ENCODE results near the gene DNAJA3. TPM values are rescaled to one million over a fixed set of nuclear protein-coding genes. Genes with fewer than 3 reads are reported as not detected.

DNAJA3 gene
- total and polyA plus RNA-seq, 10 of the 15 experiments (the other 5 are each of a cell fraction or from before 2014, with no cell fraction given), result 8.4 to 141 (median 60.8) TPM

DNA sequence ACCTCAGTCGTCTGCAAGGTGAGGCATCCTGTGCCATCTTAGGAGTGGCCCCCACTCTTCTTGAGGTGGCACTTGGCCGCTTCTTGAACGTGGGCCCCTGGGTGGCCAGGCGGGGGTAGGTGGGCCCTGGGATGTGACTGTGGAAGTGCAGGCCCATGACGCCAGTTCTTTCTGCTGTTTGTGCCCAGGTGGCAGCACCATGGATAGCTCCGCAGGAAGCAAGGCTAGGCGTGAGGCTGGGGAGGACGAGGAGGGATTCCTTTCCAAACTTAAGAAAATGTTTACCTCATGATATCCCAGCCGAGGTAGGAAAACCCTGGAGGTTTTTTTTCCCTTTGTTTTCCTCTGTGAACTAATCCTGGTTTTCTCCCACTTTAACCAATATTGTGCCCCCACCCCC is 29.0 kb downstream of the DNAJA3 start:
- DNase-seq (ENCODE audit: low read depth, low spot score), result no peak
- no peaks in the 10 kb centered on the region for H3K4me1 ChIP-seq (ENCODE audit: control insufficient read depth, insufficient read depth, low read length)
- ChIA-PET RAD21 (ENCODE audit: unreplicated experiment) (no interaction called here), POLR2A (no interaction called here), SMC1A (ENCODE audit: uncharacterized antibody, unreplicated experiment) (no interaction called here), CTCF (no interaction called here)
- 0 out of 2 replicates have a peak, but pooled peaks have one; percentile 21 for TF ChIP-seq POLR2A (IDR thresholded peaks at IDR 0.05; ENCODE audit: low read depth, low read length)
- peak; percentile 70 for TF ChIP-seq REST (IDR thresholded peaks at IDR 0.05; ENCODE audit: low read depth, low read length)
- TF ChIP-seq CHD1 (IDR thresholded peaks at IDR 0.05; ENCODE audit: low read depth, low read length), result no peak
- TF ChIP-seq TCF12 (IDR thresholded peaks at IDR 0.05; ENCODE audit: low read depth, low read length), result no peak
- no peak overlapping the region for H3K4me3 ChIP-seq
- H3K27me3 ChIP-seq (replicated peaks in 1 of 2; ENCODE audit: control insufficient read depth in 2 of 2, insufficient read depth in 2 of 2, low read length in 1 of 2), result no peaks in the 10 kb centered on the region
- H3K4me2 ChIP-seq (ENCODE audit: control insufficient read depth, insufficient read depth), result no peak overlapping the region
- no peak for FAIRE-seq
- no peaks in the 10 kb centered on the region; the same call in 1 of the 2 replicates for H4K20me1 ChIP-seq (ENCODE audit: control insufficient read depth, insufficient read depth)
- H3K9me3 ChIP-seq (replicated peaks; ENCODE audit: control insufficient read depth, insufficient read depth, low read length), result no peaks in the 10 kb centered on the region
- H3K9ac ChIP-seq (ENCODE audit: control insufficient read depth, insufficient read depth, low read length), result no peak overlapping the region
- no peak for ATAC-seq
- H2AFZ ChIP-seq (ENCODE audit: control insufficient read depth, low read depth, low read length), result no peak overlapping the region
- in situ Hi-C loops (cut with MboI), result no loop called here
- WGBS (ENCODE audit: insufficient coverage, insufficient replicate concordance, low lambda C conversion rate, missing lambda C conversion rate), result 88% methylated on average over 9 of the region's 9 CpGs
- BruUV-seq (replicated peaks), result no TSS peak
- no peaks in the 10 kb centered on the region for H3K79me2 ChIP-seq (ENCODE audit: control insufficient read depth, insufficient read depth, low read length)
- intact Hi-C loops (cut with micrococcal nuclease; ENCODE audit: unreplicated experiment), result no loop called here
- H3K27ac ChIP-seq (ENCODE audit: control insufficient read depth, insufficient read depth), result no peak overlapping the region
- peaks cover 19 to 22% of the 10 kb centered on the region in 2 experiments; a peak in 3 of 4 replicates for H3K36me3 ChIP-seq (ENCODE audit: control insufficient read depth in 2 of 2, insufficient read depth in 2 of 2, low read length in 1 of 2)

DNA sequence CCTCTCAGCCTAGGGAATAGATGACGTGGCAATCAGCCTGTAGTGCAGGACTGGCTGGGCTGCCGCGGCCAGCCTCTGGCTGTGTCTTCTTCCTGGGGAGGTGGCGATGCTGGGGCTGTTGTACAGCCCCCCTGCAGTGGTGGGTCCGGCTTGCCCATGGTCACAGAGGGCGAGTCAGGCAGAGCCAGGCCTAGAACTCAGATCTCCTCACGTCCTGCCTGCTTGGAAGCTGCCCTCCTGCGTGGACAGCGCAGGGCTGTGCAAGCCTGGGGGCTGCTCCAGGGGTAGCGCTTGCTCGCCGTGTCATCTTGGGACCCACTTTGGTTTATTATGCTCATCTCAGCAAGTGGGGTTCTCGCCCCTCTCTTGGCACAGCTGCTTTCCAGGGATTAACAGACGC is 29.4 kb downstream of the DNAJA3 start:
- no peak overlapping the region for H3K4me2 ChIP-seq (ENCODE audit: control insufficient read depth, insufficient read depth)
- intact Hi-C loops (cut with micrococcal nuclease; ENCODE audit: unreplicated experiment), result no loop called here
- DNase-seq (ENCODE audit: low read depth, low spot score) (no peak), ATAC-seq (no peak), FAIRE-seq (no peak)
- H3K79me2 ChIP-seq (ENCODE audit: control insufficient read depth, insufficient read depth, low read length), result no peaks in the 10 kb centered on the region
- no peaks in the 10 kb centered on the region for H3K9me3 ChIP-seq (replicated peaks; ENCODE audit: control insufficient read depth, insufficient read depth, low read length)
- RAD21 ChIA-PET (ENCODE audit: unreplicated experiment), result no interaction called here
- CTCF ChIA-PET, result no interaction called here
- no peaks in the 10 kb centered on the region for H3K4me1 ChIP-seq (ENCODE audit: control insufficient read depth, insufficient read depth, low read length)
- TF ChIP-seq TCF7 (IDR thresholded peaks at IDR 0.05; ENCODE audit: borderline replicate concordance) (no peak), RFX5 (IDR thresholded peaks at IDR 0.05; ENCODE audit: low read depth, low read length) (no peak), NFIC (IDR thresholded peaks at IDR 0.05; ENCODE audit: low read depth, low read length) (no peak), LARP7 (IDR thresholded peaks at IDR 0.05) (no peak), MEF2B (IDR thresholded peaks at IDR 0.05; ENCODE audit: partially characterized antibody, poor library complexity, severe bottlenecking) (no peak), GATAD2B (conservative IDR thresholded peaks at IDR 0.05; ENCODE audit: low read depth) (no peak), SMAD5 (IDR thresholded peaks at IDR 0.05; ENCODE audit: low read depth) (no peak), POLR2AphosphoS5 (IDR thresholded peaks at IDR 0.05; ENCODE audit: low read length) (no peak)
- TF ChIP-seq, protein P1, sequence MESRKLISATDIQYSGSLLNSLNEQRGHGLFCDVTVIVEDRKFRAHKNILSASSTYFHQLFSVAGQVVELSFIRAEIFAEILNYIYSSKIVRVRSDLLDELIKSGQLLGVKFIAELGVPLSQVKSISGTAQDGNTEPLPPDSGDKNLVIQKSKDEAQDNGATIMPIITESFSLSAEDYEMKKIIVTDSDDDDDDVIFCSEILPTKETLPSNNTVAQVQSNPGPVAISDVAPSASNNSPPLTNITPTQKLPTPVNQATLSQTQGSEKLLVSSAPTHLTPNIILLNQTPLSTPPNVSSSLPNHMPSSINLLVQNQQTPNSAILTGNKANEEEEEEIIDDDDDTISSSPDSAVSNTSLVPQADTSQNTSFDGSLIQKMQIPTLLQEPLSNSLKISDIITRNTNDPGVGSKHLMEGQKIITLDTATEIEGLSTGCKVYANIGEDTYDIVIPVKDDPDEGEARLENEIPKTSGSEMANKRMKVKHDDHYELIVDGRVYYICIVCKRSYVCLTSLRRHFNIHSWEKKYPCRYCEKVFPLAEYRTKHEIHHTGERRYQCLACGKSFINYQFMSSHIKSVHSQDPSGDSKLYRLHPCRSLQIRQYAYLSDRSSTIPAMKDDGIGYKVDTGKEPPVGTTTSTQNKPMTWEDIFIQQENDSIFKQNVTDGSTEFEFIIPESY (IDR thresholded peaks at IDR 0.05), result no peak
- H3K27me3 ChIP-seq (replicated peaks in 1 of 2; ENCODE audit: control insufficient read depth in 2 of 2, insufficient read depth in 2 of 2, low read length in 1 of 2), result no peaks in the 10 kb centered on the region
- WGBS (ENCODE audit: insufficient coverage, insufficient replicate concordance, low lambda C conversion rate, missing lambda C conversion rate), result 97% methylated on average over 14 of the region's 14 CpGs
- H3K36me3 ChIP-seq (ENCODE audit: control insufficient read depth in 2 of 2, insufficient read depth in 2 of 2, low read length in 1 of 2), result peaks cover 22% of the 10 kb centered on the region in 2 experiments; a peak in 3 of 4 replicates
- no peak overlapping the region for H2AFZ ChIP-seq (ENCODE audit: control insufficient read depth, low read depth, low read length)
- POLR2A ChIA-PET, result no interaction called here
- BruUV-seq (replicated peaks), result no TSS peak
- in situ Hi-C loops (cut with MboI), result no loop called here
- no peak overlapping the region for H3K27ac ChIP-seq (ENCODE audit: control insufficient read depth, insufficient read depth)
- no peak overlapping the region for H3K9ac ChIP-seq (ENCODE audit: control insufficient read depth, insufficient read depth, low read length)
- SMC1A ChIA-PET (ENCODE audit: uncharacterized antibody, unreplicated experiment), result no interaction called here
- H3K4me3 ChIP-seq, result no peak overlapping the region
- H4K20me1 ChIP-seq (ENCODE audit: control insufficient read depth, insufficient read depth), result no peaks in the 10 kb centered on the region; the same call in 1 of the 2 replicates

Data from GM12878 (cell line).